DMS 273 (cell line): Measurements from ENCODE around the gene KCNJ12.
A peak's percentile ranks its signal among the peaks of the same experiment; 100 is the strongest.
"Not testable (repeated sequence)": the region's sequence is repeated elsewhere in the genome, so short reads cannot be mapped to it uniquely, and the experiment has no call there.

Experiments
- DNase-seq: peaks from one replicate; lab custom pipeline; 2025; ENCODE audit not compliant: unreplicated experiment; lab: John Stamatoyannopoulos, UW

The KCNJ12 gene

GRCh38 chr17:21376081-21376758 lies at the start of gene KCNJ12:
Gene KCNJ12, plus strand, starts transcription at chr17:21376357. Its CDS starts 38,986 bp downstream, at chr17:21415343.
- peak; percentile 64 for DNase-seq

- not testable (repeated sequence) for DNase-seq
Measured at GRCh38 chr17:21327921-21328320, 48.2 kb upstream of the KCNJ12 start.

GRCh38 chr17:21328778-21329177 lies 47.4 kb upstream of the KCNJ12 start:
- not testable (repeated sequence) for DNase-seq

- DNase-seq = no peak
Measured at GRCh38 chr17:21330436-21331160, 45.6 kb upstream of the KCNJ12 start.

- not testable (repeated sequence) for DNase-seq
Measured at GRCh38 chr17:21336541-21337294, 39.4 kb upstream of the KCNJ12 start.

- not testable (repeated sequence) for DNase-seq
Measured at GRCh38 chr17:21337981-21338625, 38.1 kb upstream of the KCNJ12 start.

GRCh38 chr17:21339011-21339410 lies 37.1 kb upstream of the KCNJ12 start:
- no peak for DNase-seq

- DNase-seq = not testable (repeated sequence)
Measured at GRCh38 chr17:21339571-21339970, 36.6 kb upstream of the KCNJ12 start.

GRCh38 chr17:21340407-21340806 lies 35.8 kb upstream of the KCNJ12 start:
- not testable (repeated sequence) for DNase-seq

- DNase-seq = not testable (repeated sequence)
Measured at GRCh38 chr17:21341279-21341678, 34.9 kb upstream of the KCNJ12 start.

- not testable (repeated sequence) for DNase-seq
Measured at GRCh38 chr17:21341925-21342540, 34.1 kb upstream of the KCNJ12 start.

- DNase-seq = not testable (repeated sequence)
Measured at GRCh38 chr17:21343061-21343949, 32.9 kb upstream of the KCNJ12 start.

GRCh38 chr17:21344801-21345200 lies 31.4 kb upstream of the KCNJ12 start:
- not testable (repeated sequence) for DNase-seq

- DNase-seq = no peak
Measured at GRCh38 chr17:21345236-21345635, 30.9 kb upstream of the KCNJ12 start.

- not testable (repeated sequence) for DNase-seq
Measured at GRCh38 chr17:21346107-21346506, 30.1 kb upstream of the KCNJ12 start.

- not testable (repeated sequence) for DNase-seq
Measured at GRCh38 chr17:21346651-21347250, 29.4 kb upstream of the KCNJ12 start.

GRCh38 chr17:21347660-21348059 lies 28.5 kb upstream of the KCNJ12 start:
- DNase-seq = not testable (repeated sequence)

- not testable (repeated sequence) for DNase-seq
Measured at GRCh38 chr17:21348081-21348925, 27.9 kb upstream of the KCNJ12 start.
